Spleen (tissue), 7 donors: ENCODE results near the gene PRKCB.

ENCODE experiments used
- CTCF ChIP-seq, 11 experiments: fragments of 200-600 bp in 7 of 11; fragments of 450-650 bp in 4 of 11; sonication (generic) in 4 of 11; IDR thresholded peaks in 8 of 11; conservative IDR thresholded peaks in 3 of 11; 1 replicate in 7 of 11; 2 replicates in 4 of 11; pipeline versions ENCODE4 v1.4.0 to v1.8.0; 2016 to 2021; ENCODE audit warnings: antibody characterized with exemption in 11 of 11, inconsistent platforms in 4 of 11, mild to moderate bottlenecking in 1 of 11
- POLR2A ChIP-seq, 3 donors: fragments of 450-650 bp; IDR thresholded peaks; one replicate each; pipeline ENCODE4 v1.5.1; 2017; ENCODE audit warnings: antibody characterized with exemption in 3 of 3, mild to moderate bottlenecking in 1 of 3
- POLR2AphosphoS5 ChIP-seq, 3 donors: sonication (generic); formaldehyde crosslinking; IDR thresholded peaks; one replicate each; pipeline ENCODE4 v1.5.1; 2017; ENCODE audit warnings: antibody characterized with exemption in 3 of 3
- donor health status: DM: no; HTN: no; CAD: no; lungs with moderate emphysema.
- donor health status: DM: no; HTN: no; CAD: no.
- donor health status: DM: no; HTN: no; CAD: no.

- TF ChIP-seq CTCF (IDR thresholded peaks at IDR 0.05 in 8 of 11, conservative IDR thresholded peaks at IDR 0.05 in 3 of 11) (no peak), POLR2A (IDR thresholded peaks at IDR 0.05) (no peak), POLR2AphosphoS5 (IDR thresholded peaks at IDR 0.05) (no peak)
These were observed 40.6 kb downstream of the PRKCB start for GRCh38 chr16:23876256-23876896.
